8988T (cell line): Measurements from ENCODE around the gene PLEKHA6.

Experiments used
- DNase-seq: peaks from one replicate; pipeline ENCODE4 v3.0.0; 2011

PLEKHA6 gene

GRCh38 chr1:204280099-204280961, 79.4 kb downstream of the PLEKHA6 start:
- DNase-seq: no peak

GRCh38 chr1:204278958-204279357, 80.8 kb downstream of the PLEKHA6 start:
- DNase-seq: no peak

DNA sequence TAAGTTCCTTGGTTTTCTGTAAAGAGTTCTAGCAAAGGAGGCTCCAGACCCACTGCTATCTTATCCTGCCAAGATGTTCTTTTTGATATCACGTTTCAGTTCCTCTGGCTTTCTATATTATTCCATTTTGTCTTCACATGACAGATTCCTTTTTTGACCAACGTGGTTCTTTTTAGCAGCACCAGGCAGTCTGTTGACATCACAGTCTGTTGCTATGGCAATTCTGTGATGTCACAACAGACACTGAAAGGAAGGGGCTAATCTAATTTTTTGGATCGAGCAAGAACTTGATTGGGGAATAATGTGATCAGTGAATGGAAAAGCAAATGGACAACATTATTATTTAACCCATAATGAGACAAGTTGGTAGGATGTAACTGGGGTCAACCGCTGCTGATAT, 81.5 kb downstream of the PLEKHA6 start:
- no peak for DNase-seq

- DNase-seq: no peak
Measured at GRCh38 chr1:204277563-204278219, 82.0 kb downstream of the PLEKHA6 start.

DNA sequence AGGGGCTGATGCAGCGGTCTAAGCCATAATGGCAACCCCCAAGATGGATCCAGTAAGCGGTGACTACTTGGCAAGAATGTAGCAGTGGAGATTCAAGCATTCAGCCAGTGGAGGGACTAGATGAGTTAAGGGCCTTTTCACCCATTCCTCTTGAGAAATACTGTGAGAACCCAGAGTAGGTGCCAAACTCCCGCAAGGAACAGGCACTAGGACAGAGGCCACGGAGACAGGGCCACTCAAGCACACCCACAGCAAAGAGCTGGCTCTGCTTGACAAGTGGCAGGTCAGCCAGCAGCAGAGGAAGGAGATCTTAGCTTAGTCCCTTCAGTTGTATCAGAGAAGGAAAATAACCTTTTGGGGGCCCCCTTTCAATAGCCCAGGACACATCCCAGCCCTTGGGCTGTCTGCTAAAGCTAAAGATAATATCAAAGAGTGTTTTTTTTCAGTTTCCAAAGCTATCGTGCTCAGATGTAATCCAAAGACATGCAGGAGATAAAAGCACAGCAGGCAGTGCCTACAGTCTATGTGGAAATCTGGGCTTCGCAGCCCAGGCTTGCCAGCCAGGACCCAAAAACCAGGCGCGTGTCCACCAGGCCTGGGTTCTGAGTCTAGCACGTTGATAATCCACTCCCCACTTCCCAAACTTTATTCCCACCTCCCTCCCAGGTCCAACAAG, 83.9 kb downstream of the PLEKHA6 start:
- DNase-seq: no peak

GRCh38 chr1:204274446-204274845, 85.3 kb downstream of the PLEKHA6 start:
- DNase-seq: no peak

- DNase-seq: no peak
Measured at GRCh38 chr1:204272505-204272904, 87.2 kb downstream of the PLEKHA6 start.

DNA sequence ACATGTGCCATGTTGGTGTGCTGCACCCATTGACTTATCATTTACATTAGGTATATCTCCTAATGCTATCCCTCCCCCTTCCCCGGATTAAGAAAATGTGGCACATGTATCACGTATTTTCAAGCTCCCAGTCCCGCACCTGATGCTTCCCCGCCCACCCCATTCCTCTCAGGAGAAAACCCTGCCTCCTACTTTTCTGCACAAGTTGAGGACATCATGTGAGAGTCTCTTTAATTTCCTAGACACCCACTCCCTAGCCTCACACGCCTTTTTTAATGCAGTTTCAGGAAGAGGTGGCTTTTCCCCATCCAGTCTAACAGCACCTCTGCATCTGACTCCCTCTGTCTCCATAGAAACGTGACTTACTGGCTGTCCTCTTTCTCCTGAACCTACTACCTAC, 87.8 kb downstream of the PLEKHA6 start:
- no peak for DNase-seq

GRCh38 chr1:204268101-204268500, 91.6 kb downstream of the PLEKHA6 start:
- no peak for DNase-seq

- no peak for DNase-seq
Measured at GRCh38 chr1:204267191-204267601, 92.5 kb downstream of the PLEKHA6 start.

GRCh38 chr1:204266504-204267034, 93.2 kb downstream of the PLEKHA6 start:
- no peak for DNase-seq

DNA sequence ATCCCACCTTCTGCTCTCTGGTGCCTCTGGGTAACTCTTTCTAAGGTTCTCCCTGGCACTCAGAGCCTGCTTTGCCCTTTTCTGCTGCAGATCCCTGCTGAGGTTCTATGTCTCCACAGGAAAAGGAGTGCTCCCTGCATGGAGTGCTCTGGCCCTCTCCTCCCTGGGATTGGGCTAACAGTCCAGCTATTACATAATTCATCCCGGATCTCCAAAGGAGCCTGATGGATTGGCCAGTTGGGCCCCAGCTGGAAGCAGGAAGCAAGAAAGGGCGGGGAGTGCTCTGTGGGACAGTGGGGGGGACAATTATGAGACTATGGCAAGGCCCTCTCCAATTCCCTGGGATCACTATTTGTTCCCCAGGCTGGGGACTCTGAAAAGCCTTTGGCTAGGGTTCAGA, 94.1 kb downstream of the PLEKHA6 start:
- no peak for DNase-seq

DNA sequence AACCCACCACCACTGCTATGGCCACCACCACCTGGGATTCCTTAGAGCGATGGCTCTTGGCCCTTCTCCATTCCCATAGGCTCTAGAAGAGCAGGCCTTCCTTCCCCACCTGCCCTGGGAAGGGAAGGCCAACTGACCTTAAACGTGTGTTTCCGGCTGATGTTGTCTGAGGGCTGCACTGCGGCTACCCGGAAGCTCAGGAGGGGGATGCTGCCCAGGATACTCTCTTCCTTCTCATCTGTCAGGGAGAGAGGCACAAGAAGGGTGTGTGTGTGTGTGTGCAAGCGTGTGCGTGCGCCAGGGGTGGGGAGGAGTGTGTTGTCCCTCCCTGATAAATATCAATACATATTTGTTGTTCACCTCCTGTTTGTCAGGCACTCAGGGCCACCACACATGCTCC, 94.9 kb downstream of the PLEKHA6 start:
- DNase-seq: no peak

DNA sequence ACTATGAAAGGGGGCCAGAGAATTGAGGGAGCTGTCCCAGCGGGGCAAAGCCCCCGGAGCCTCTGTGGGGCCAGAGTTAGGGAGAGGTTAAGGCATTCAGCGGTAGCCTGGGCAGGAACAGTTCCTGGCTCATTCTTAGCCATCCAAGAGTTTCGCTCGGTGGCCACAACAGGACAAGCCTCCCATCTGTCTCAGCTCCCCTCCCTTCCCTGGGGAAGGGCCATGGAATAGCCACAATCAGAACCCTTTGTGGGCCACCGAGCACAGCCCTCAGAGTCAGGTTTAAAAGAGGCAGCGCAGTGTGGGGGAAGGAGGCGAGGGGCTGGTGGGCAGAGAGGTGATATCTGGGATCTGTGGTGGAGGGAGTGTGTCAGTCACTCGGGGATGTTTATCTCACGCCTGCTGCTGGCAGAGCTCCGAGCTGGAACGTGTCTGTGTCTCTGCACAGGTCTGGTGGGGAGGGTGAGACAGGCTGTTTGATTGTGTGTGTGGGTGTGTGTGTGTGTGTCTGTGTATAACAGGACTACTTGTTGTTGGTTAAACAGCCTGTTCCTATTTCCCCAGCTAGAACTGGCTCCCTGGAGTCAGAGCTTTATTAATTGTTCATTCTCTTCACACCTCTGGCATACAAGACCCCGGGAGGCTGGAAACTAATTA, 96.3 kb downstream of the PLEKHA6 start:
- no peak for DNase-seq

DNA sequence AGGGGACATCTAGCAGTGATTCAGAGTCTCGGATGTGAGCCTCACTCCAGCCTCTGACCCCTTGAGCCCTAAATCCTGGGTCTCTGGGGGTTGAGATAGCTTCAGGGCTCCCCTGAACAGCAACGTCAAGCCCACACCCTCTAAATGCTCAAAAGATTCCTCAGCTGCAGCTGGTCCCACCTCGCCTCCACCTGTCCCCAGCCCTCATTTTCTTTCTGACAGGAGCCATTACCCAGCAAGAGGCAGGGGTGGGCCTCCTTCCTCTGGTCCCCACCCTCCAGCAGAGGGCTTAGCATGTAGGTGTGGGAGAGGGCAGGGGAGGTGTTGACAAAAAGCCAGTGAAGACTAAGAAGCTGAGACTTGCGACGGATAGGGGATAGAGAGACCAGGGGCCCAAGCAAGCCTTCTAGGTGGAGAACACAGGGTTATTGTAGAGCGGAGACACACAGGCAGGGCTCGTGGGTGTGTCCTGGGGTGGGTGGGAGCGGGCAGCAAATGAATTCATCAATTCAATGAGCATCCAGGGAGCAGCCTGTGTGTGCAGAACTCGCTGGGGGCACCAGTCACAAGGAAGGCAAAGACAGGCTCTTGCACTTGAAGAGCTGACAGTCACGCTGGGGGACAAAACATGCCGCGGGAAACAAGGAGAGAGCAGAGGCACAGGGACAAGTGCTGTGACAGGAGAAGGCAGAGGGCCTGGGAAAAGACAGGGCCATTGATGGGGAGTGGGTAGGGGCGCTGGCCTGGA, 97.0 kb downstream of the PLEKHA6 start:
- no peak for DNase-seq

DNA sequence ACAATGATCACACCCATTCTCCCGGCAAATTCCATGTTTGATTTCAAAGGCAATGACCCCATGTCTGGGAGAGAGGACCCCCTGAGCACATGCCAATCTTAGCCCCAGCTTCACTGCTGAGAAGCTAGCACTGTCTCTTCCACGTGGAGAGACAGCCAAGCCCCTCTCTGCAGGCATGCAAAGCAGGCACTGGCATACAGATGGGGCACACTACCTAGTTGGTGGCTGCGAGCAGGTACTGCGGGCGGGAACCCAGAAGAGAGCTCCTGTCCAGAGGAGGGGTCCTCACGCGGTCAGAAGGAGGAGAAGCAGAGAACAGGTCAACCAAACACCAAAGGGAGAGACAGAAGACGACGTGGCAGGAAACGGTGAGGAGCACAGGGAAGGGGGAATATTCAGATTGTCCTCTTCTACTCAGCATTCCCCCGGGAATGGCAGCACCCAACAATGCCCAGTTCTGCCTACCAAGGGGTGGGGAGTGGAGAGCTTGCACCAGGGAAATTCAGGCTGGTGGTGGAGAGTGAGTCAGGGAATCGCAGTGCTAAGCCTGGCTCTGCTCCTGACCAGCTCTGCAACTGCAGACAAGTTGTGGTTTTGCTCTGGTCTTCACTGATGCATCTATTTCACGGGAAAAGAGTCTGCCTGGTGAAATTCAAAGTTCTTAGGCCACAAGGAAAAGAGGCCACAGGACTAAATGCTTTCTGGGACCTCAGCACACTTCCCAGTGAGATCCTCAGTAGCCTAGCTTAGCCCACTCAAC, 97.8 kb downstream of the PLEKHA6 start:
- no peak for DNase-seq

GRCh38 chr1:204261266-204261665, 98.5 kb downstream of the PLEKHA6 start:
- DNase-seq: no peak

GRCh38 chr1:204260601-204261197, 99.0 kb downstream of the PLEKHA6 start:
- DNase-seq: no peak

DNA sequence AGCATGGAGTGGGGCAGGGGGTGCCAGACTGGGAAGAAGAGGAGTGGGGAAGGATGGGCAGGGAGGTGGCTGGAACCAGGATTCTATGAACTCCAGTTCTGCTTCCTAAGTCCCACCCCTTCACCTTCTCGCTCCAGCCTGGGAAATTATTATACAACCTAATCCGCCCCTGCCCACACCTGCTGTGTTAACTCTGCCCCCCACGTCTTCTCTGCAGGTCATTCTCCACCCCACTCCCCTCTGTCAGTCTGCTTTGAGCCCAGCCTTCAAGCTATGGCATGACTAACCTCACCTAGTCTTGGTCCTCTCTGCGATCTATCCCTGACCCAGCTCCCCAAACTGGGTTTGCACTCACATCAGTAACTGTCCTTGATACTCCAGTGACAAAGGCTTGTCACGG, 99.9 kb downstream of the PLEKHA6 start:
- DNase-seq: no peak

DNA sequence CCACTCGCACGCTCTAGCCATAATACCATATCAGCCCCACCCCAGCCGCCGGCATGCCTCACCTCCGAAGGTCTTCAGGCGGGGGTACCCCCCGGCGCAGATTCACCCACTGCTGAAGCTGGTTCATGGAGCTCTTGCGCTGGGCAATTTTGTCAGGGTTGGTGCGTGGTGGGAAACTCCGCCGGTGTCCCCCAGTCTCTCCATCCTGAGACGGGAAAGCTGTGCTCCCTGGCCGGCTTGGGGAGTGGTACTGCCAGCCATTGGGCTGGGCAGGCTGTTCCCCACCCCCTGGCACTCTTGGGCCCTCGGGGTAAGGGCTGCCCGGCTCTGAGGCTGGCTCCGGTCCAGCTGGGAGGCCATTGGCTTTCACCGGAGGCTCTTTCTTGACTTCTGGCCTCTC, 100.5 kb downstream of the PLEKHA6 start:
- DNase-seq: no peak
